Middle frontal gyrus (tissue), 1 donor: ENCODE data around the gene STIM2.

Experiments
- DNase-seq: peaks from one replicate; pipeline ENCODE4 v3.0.0-alpha.2; 2015; ENCODE audit warnings: low spot score; ENCODE audit errors: extremely low spot score

The STIM2 gene

GRCh38 chr4:26837993-26838842, 22.4 kb upstream of the STIM2 start:
- no peak for DNase-seq

GRCh38 chr4:26839016-26839415, 21.6 kb upstream of the STIM2 start:
- DNase-seq, result no peak

- DNase-seq, result no peak
These were observed 21.1 kb upstream of the STIM2 start for GRCh38 chr4:26839534-26839951.

- DNase-seq, result no peak
These were observed 19.9 kb upstream of the STIM2 start for GRCh38 chr4:26840786-26841185.

- no peak for DNase-seq
These were observed 17.7 kb upstream of the STIM2 start for GRCh38 chr4:26842911-26843310.

GRCh38 chr4:26850528-26850927, 10.1 kb upstream of the STIM2 start:
- DNase-seq, result no peak

- no peak for DNase-seq
These were observed 9.5 kb upstream of the STIM2 start for GRCh38 chr4:26851129-26851528.

GRCh38 chr4:26854701-26855100, 5.9 kb upstream of the STIM2 start:
- DNase-seq, result no peak

- DNase-seq, result no peak
These were observed 3.7 kb upstream of the STIM2 start for GRCh38 chr4:26856906-26857277.

GRCh38 chr4:26857278-26858034, 3.2 kb upstream of the STIM2 start:
- DNase-seq, result peak; percentile 77

- no peak for DNase-seq
These were observed 2.4 kb upstream of the STIM2 start for GRCh38 chr4:26858035-26858918.

GRCh38 chr4:26858947-26859401, 1.7 kb upstream of the STIM2 start:
- DNase-seq, result no peak

- DNase-seq, result no peak
These were observed 882 bp upstream of the STIM2 start for GRCh38 chr4:26859762-26860156.

GRCh38 chr4:26860922-26861433, 337 bp downstream of the STIM2 start:
- DNase-seq, result no peak

- no peak for DNase-seq
These were observed 969 bp downstream of the STIM2 start for GRCh38 chr4:26861434-26862186.

- DNase-seq, result no peak
These were observed 1.8 kb downstream of the STIM2 start for GRCh38 chr4:26862381-26862915.

- no peak for DNase-seq
These were observed 2.9 kb downstream of the STIM2 start for GRCh38 chr4:26863512-26863911.

- no peak for DNase-seq
These were observed 4.3 kb downstream of the STIM2 start for GRCh38 chr4:26864899-26865298.

GRCh38 chr4:26866203-26866602, 5.6 kb downstream of the STIM2 start:
- no peak for DNase-seq

- DNase-seq, result no peak
These were observed 6.1 kb downstream of the STIM2 start for GRCh38 chr4:26866781-26867180.
